T-helper 1 cell treated with Interleukin-12 subunit alpha and Interleukin-12 subunit beta and Interleukin-4 antibody, amounts not matched to agents 30 ng/mL and 1 ng/mL, for 36 hours (primary cell): ENCODE results near the gene RAET1L. TPM values are rescaled to one million over a fixed set of nuclear protein-coding genes. Genes with fewer than 3 reads are reported as not detected.
"Not testable (repeated sequence)": the region's sequence is repeated elsewhere in the genome, so short reads cannot be mapped to it uniquely, and the experiment has no call there.

Experiments used
- intact Hi-C: fragments of 100-400 bp; cut with micrococcal nuclease; formaldehyde crosslinking; loops from one replicate; pipeline ENCODE4 v1.15.1; 2024
- total RNA-seq: library from RNA; stranded (reverse); gene quantifications from 2 replicates; pipeline ENCODE4 v1.2.3, GENCODE V29; 2022

RAET1L gene
- total RNA-seq, 1 donor from 2014 or later, result not detected

- intact Hi-C loops, result loop anchor here (1.0 to 5.0 kb wide), 3 partner anchors 10 to 1451 kb away; partner anchors contain the start of gene RMND1
These were observed 23.9 kb downstream of the RAET1L start for GRCh38 chr6:150001295-150002008.

GRCh38 chr6:149999636-150000035, 25.7 kb downstream of the RAET1L start:
- intact Hi-C loops, result loop anchor here (5.0 to 10.0 kb wide), 3 partner anchors 967 to 1453 kb away; partner anchors contain the start of genes RMND1 and UST

GRCh38 chr6:149995971-149996370, 29.4 kb downstream of the RAET1L start:
- intact Hi-C loops, result loop anchor here (10.0 kb wide), 1 partner anchor 1251 kb away; the partner anchor contains the start of gene UST

- intact Hi-C loops, result loop anchor here (10.0 kb wide), 1 partner anchor 1250 kb away; the partner anchor contains the start of gene UST
These were observed 30.0 kb downstream of the RAET1L start for GRCh38 chr6:149995235-149995750.

DNA sequence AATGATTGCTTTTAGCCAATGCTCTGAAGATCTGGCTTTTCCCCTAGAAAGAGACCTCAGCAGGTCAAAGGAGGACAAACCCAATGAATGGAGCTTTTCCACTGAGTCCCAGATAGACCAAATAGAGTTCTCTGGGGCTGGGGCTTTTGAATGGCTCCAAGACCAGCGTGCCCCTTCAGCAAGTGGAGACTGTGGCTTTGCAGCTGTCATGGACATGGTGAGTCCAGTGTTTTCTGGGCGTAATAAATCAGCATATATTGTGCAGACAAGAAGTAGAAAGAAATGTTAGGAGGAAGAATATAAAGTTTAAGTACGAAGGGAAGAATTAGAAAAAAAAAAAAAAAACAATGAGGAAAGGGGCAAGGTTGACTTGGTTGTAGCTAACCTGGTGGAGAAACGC, 33.5 kb downstream of the RAET1L start:
- intact Hi-C loops, result loop anchor here (1.0 to 10.0 kb wide), 4 partner anchors 9 to 1247 kb away; partner anchors contain the start of genes ULBP1 and UST

GRCh38 chr6:149991472-149991795, 33.9 kb downstream of the RAET1L start:
- intact Hi-C loops, result loop anchor here (1.0 to 10.0 kb wide), 4 partner anchors 9 to 1247 kb away; partner anchors contain the start of genes ULBP1 and UST

GRCh38 chr6:149990661-149991471, 34.5 kb downstream of the RAET1L start:
- intact Hi-C loops, result loop anchor here (1.0 to 10.0 kb wide), 4 partner anchors 9 to 1246 kb away; partner anchors contain the start of genes ULBP1 and UST

GRCh38 chr6:149990212-149990660, 35.1 kb downstream of the RAET1L start:
- intact Hi-C loops, result loop anchor here (10.0 kb wide), 1 partner anchor 1245 kb away; the partner anchor contains the start of gene UST

DNA sequence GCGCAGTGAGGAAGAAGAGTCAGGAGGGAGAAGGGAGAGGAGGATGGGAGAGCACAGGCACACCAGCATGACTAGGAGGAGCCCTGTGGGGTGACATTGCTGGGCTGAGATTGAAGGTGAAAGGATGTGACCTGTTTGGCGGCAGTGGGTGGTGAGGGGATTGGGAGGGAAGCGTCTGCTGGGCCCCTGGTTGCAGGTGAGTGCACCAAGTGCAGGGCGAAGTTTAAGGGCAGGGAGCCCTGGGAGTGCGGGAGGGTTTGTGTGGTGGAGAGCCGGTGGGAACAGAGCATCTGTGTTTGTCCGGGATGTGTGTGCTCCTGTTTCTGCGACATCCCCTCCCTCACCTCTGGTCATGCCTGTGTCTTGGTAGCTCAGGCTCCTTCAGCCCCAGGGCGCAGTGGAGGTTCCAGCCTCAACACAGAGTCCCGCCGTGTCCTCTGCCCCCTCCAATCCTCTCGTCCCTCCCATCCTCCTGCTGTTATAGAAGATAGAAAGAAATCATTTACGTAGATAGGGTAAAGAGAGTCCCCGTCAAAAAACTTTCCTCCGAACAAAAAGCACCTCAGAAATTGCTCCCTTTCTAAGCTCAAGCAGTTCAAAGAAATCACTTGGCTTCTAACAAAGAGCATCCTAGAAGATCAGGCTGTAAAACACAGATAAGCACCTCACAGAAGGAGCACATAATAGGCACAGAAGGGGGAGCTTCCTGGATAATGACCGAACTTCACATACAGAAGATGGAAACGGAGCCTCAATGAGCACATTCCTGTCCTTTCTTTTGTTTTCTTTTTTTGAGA, 36.6 kb downstream of the RAET1L start:
- intact Hi-C loops, result no loop called here

- intact Hi-C loops, result no loop called here
These were observed 37.7 kb downstream of the RAET1L start for GRCh38 chr6:149987602-149988107.

- intact Hi-C loops, result no loop called here
These were observed 39.8 kb downstream of the RAET1L start for GRCh38 chr6:149985481-149985937.

- intact Hi-C loops, result no loop called here
These were observed 40.6 kb downstream of the RAET1L start for GRCh38 chr6:149984773-149985172.

- intact Hi-C loops, result no loop called here
These were observed 42.2 kb downstream of the RAET1L start for GRCh38 chr6:149983145-149983544.

- intact Hi-C loops, result no loop called here
These were observed 46.0 kb downstream of the RAET1L start for GRCh38 chr6:149979293-149979692.

- intact Hi-C loops, result no loop called here
These were observed 46.7 kb downstream of the RAET1L start for GRCh38 chr6:149978610-149979009.

- intact Hi-C loops, result no loop called here
These were observed 48.1 kb downstream of the RAET1L start for GRCh38 chr6:149977221-149977620.

DNA sequence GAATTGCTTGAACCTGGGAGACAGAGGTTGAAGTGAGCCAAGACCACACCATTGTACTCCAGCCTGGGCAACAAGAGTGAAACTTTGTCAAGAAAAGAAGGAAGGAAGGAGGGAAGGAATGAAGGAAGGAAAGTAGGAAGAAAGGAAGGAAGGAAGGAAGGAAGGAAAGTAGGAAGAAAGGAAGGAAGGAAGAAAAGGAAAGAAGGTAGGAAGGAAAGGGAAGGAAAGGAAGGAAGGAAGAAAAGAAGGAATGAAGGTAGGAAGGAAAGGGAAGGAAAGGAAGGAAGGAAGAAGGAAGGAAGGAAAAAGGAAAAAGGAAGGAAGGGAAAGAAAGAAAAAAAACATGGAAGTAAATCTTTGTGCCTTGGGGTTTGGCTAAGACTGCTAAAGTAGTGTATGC, 49.9 kb downstream of the RAET1L start:
- intact Hi-C loops, result no loop called here

DNA sequence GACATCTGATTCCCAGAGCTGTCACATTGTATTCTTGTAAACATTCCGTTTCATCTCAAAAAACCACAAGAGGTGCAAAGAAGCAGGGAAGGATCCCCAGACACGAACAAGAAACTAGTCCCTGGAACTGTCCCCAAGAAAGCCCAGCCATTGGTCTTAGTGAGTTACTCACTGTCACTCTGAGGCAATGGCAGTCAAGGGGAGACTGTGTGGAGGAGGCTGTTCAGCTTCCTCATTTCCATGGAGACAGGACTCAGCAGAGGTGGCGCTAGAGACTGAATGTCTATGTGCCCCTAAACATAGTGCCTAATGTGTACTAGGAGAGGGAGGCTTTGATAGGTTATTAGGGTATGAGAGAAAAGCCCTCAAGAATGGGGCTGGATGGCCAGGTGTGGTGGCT, 50.5 kb downstream of the RAET1L start:
- intact Hi-C loops, result no loop called here

DNA sequence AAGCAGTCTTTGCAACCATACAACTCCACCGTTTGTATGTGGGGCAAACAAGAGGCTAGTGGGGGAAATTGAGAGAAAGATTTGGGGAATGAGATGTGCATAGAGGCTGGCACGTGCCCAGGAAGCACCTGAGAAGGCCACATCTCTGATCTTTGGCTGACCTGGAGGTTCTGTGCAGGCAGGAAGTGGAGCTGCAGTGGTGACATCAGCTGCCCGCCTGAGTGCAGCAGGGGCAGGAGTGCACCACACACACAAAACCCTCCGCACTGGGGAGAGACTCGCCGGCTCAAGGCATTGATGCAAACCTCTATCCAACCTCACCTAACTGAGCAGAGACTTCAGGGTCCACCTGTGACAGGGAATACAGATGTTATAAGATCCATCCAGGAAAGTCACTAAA, 50.9 kb downstream of the RAET1L start:
- intact Hi-C loops, result not testable (repeated sequence)

- intact Hi-C loops, result no loop called here
These were observed 55.7 kb downstream of the RAET1L start for GRCh38 chr6:149969635-149970034.
